Measurements from ENCODE around the gene CERKL.

Gene CERKL

GRCh38 chr2:181623159-181623558, 33.7 kb downstream of the CERKL start:
- no peak for DNase-seq

- no peak for DNase-seq
Measured at GRCh38 chr2:181621779-181622490, 35.0 kb downstream of the CERKL start.

GRCh38 chr2:181619516-181619915, 37.4 kb downstream of the CERKL start:
- DNase-seq = no peak

GRCh38 chr2:181616715-181617114, 40.2 kb downstream of the CERKL start:
- DNase-seq = no peak

GRCh38 chr2:181614874-181615638, 41.8 kb downstream of the CERKL start:
- no peak for DNase-seq

- DNase-seq = no peak
Measured at GRCh38 chr2:181613241-181613640, 43.7 kb downstream of the CERKL start.

- peak; percentile 37 for DNase-seq
Measured at GRCh38 chr2:181607629-181608590, 49.0 kb downstream of the CERKL start.

- no peak for DNase-seq
Measured at GRCh38 chr2:181605889-181606837, 50.7 kb downstream of the CERKL start.

- no peak for DNase-seq
Measured at GRCh38 chr2:181602017-181602416, 54.9 kb downstream of the CERKL start.

- no peak for DNase-seq
Measured at GRCh38 chr2:181596556-181596955, 60.3 kb downstream of the CERKL start.

GRCh38 chr2:181594322-181594721, 62.6 kb downstream of the CERKL start:
- DNase-seq = no peak

GRCh38 chr2:181589779-181590178, 67.1 kb downstream of the CERKL start:
- DNase-seq = no peak

- no peak for DNase-seq
Measured at GRCh38 chr2:181588546-181588945, 68.4 kb downstream of the CERKL start.

- no peak for DNase-seq
Measured at GRCh38 chr2:181586569-181587081, 70.3 kb downstream of the CERKL start.

- no peak for DNase-seq
Measured at GRCh38 chr2:181585732-181586131, 71.2 kb downstream of the CERKL start.

- no peak for DNase-seq
Measured at GRCh38 chr2:181581534-181581933, 75.4 kb downstream of the CERKL start.

- no peak for DNase-seq
Measured at GRCh38 chr2:181578829-181579228, 78.1 kb downstream of the CERKL start.

GRCh38 chr2:181576431-181576830, 80.5 kb downstream of the CERKL start:
- DNase-seq = no peak

GRCh38 chr2:181575650-181576025, 81.3 kb downstream of the CERKL start:
- DNase-seq = no peak

GRCh38 chr2:181575024-181575649, 81.8 kb downstream of the CERKL start:
- DNase-seq = no peak

- no peak for DNase-seq
Measured at GRCh38 chr2:181574321-181574720, 82.6 kb downstream of the CERKL start.
